KMS-11 (cell line): ENCODE results near the gene TBC1D2.

Experiments used
- H2AFZ ChIP-seq: fragments of 200-600 bp; sonication (generic); 2 replicates; pipeline ENCODE4 v1.6.1; 2016; ENCODE audit warnings: antibody characterized with exemption, mixed run types, low read depth
- H3K27ac ChIP-seq: fragments of 200-600 bp; sonication (generic); 2 replicates; pipeline ENCODE4 v1.6.1; 2016; ENCODE audit warnings: mild to moderate bottlenecking, mixed run types
- H3K27me3 ChIP-seq: fragments of 200-600 bp; sonication (generic); 2 replicates; pipeline ENCODE4 v1.6.1; 2017; ENCODE audit warnings: mild to moderate bottlenecking, low read depth, mixed run types, moderate library complexity; ENCODE audit not compliant: insufficient read depth
- H3K36me3 ChIP-seq: fragments of 200-600 bp; sonication (generic); 2 replicates; pipeline ENCODE4 v1.6.1; 2017; ENCODE audit warnings: mild to moderate bottlenecking, mixed run types; ENCODE audit not compliant: insufficient read depth
- H3K4me1 ChIP-seq: fragments of 200-600 bp; sonication (generic); 2 replicates; pipeline ENCODE4 v1.6.1; 2016; ENCODE audit warnings: mild to moderate bottlenecking, low read depth, mixed run types; ENCODE audit not compliant: poor library complexity, severe bottlenecking
- H3K4me2 ChIP-seq: fragments of 200-600 bp; sonication (generic); 2 replicates; pipeline ENCODE4 v1.7.0; 2016; ENCODE audit warnings: mild to moderate bottlenecking, mixed run types
- H3K4me3 ChIP-seq: fragments of 200-600 bp; sonication (generic); IDR thresholded peaks from 2 replicates; pipeline ENCODE4 v1.6.1; 2017; ENCODE audit warnings: low read depth, low read length, mixed read lengths; ENCODE audit not compliant: insufficient read depth
- H3K79me2 ChIP-seq: fragments of 200-600 bp; sonication (generic); 2 replicates; pipeline ENCODE4 v1.6.1; 2016; ENCODE audit warnings: low read depth, mixed run types; ENCODE audit not compliant: insufficient read depth
- H3K9ac ChIP-seq: fragments of 200-600 bp; sonication (generic); 2 replicates; pipeline ENCODE4 v1.6.1; 2016; ENCODE audit warnings: mild to moderate bottlenecking, mixed run types
- H4K20me1 ChIP-seq: fragments of 200-600 bp; sonication (generic); 2 replicates; pipeline ENCODE4 v1.6.1; 2016; ENCODE audit warnings: mild to moderate bottlenecking, mixed run types; ENCODE audit not compliant: insufficient read depth
- CTCF ChIP-seq: fragments of 200-600 bp; sonication (generic); conservative IDR thresholded peaks from 2 replicates; pipeline ENCODE4 v1.6.1; 2017; ENCODE audit warnings: low read depth, mild to moderate bottlenecking, antibody characterized with exemption, low read length, moderate library complexity, mixed read lengths

TBC1D2 gene

GRCh38 chr9:98191671-98192502, 63.6 kb downstream of the TBC1D2 start:
- H3K9ac ChIP-seq: no peak overlapping the region
- H3K4me3 ChIP-seq: no peak overlapping the region
- H3K27ac ChIP-seq: no peak overlapping the region
- no peaks in the 10 kb centered on the region for H3K36me3 ChIP-seq
- H3K27me3 ChIP-seq: no peaks in the 10 kb centered on the region
- H3K4me2 ChIP-seq: peak overlapping the region; percentile 54; the same call in 1 of the 2 replicates
- H2AFZ ChIP-seq: peak overlapping the region; percentile 76; the same call in 1 of the 2 replicates
- H4K20me1 ChIP-seq: no peaks in the 10 kb centered on the region
- H3K4me1 ChIP-seq: peaks cover 11% of the 10 kb centered on the region
- no peak for TF ChIP-seq CTCF
- H3K79me2 ChIP-seq: no peaks in the 10 kb centered on the region

GRCh38 chr9:98191181-98191608, 64.3 kb downstream of the TBC1D2 start:
- no peak overlapping the region for H3K9ac ChIP-seq
- H3K4me2 ChIP-seq: no peak overlapping the region
- H3K27me3 ChIP-seq: no peaks in the 10 kb centered on the region
- peaks cover 11% of the 10 kb centered on the region for H3K4me1 ChIP-seq
- H3K79me2 ChIP-seq: no peaks in the 10 kb centered on the region
- H3K4me3 ChIP-seq: no peak overlapping the region
- H3K27ac ChIP-seq: no peak overlapping the region
- H3K36me3 ChIP-seq: no peaks in the 10 kb centered on the region
- H4K20me1 ChIP-seq: no peaks in the 10 kb centered on the region
- no peak overlapping the region for H2AFZ ChIP-seq
- TF ChIP-seq CTCF: no peak

GRCh38 chr9:98190757-98191105, 64.7 kb downstream of the TBC1D2 start:
- Histone ChIP-seq H3K4me2 (no peak overlapping the region), H3K27ac (no peak overlapping the region), H3K9ac (no peak overlapping the region)

GRCh38 chr9:98189412-98189811, 66.0 kb downstream of the TBC1D2 start:
- H3K9ac ChIP-seq: no peak overlapping the region
- no peaks in the 10 kb centered on the region for H3K36me3 ChIP-seq
- H3K27ac ChIP-seq: no peak overlapping the region
- H3K4me3 ChIP-seq: no peak overlapping the region
- TF ChIP-seq CTCF: no peak
- no peak overlapping the region for H2AFZ ChIP-seq
- H3K4me2 ChIP-seq: no peak overlapping the region
- H3K4me1 ChIP-seq: peaks cover 11% of the 10 kb centered on the region
- H4K20me1 ChIP-seq: no peaks in the 10 kb centered on the region
- no peaks in the 10 kb centered on the region for H3K27me3 ChIP-seq
- H3K79me2 ChIP-seq: no peaks in the 10 kb centered on the region

More at GRCh38 chr9:98190757-98191105, 64.7 kb downstream of the TBC1D2 start:
- Histone ChIP-seq H3K4me3 (no peak overlapping the region), H3K79me2 (no peaks in the 10 kb centered on the region), H3K4me1 (peaks cover 11% of the 10 kb centered on the region), H3K36me3 (no peaks in the 10 kb centered on the region), H2AFZ (no peak overlapping the region), H3K27me3 (no peaks in the 10 kb centered on the region), H4K20me1 (no peaks in the 10 kb centered on the region)
- TF ChIP-seq CTCF: no peak
